LNCAP (cell line): ENCODE results near the gene ADTRP.

Experiments used
- CTCF ChIP-seq: fragments of 450-650 bp; IDR thresholded peaks from 2 replicates; pipeline ENCODE4 v1.5.1; 2017; ENCODE audit warnings: mild to moderate bottlenecking

The ADTRP gene

GRCh38 chr6:11789744-11790143, 11.1 kb upstream of the ADTRP start:
- no peak for TF ChIP-seq CTCF

- TF ChIP-seq CTCF = no peak
Observed at GRCh38 chr6:11788043-11788442, 9.4 kb upstream of the ADTRP start.

- no peak for TF ChIP-seq CTCF
Observed at GRCh38 chr6:11785774-11786579, 7.4 kb upstream of the ADTRP start.

- no peak for TF ChIP-seq CTCF
Observed at GRCh38 chr6:11785415-11785773, 6.8 kb upstream of the ADTRP start.

GRCh38 chr6:11784341-11784740, 5.7 kb upstream of the ADTRP start:
- no peak for TF ChIP-seq CTCF

GRCh38 chr6:11783524-11784064, 5.0 kb upstream of the ADTRP start:
- TF ChIP-seq CTCF = no peak

- TF ChIP-seq CTCF = no peak
Observed at GRCh38 chr6:11782524-11782923, 3.9 kb upstream of the ADTRP start.

- TF ChIP-seq CTCF = no peak
Observed at GRCh38 chr6:11780097-11780428, 1.5 kb upstream of the ADTRP start.
